Measurements from ENCODE around the gene CFAP46. TPM values are rescaled to one million over a fixed set of nuclear protein-coding genes. Genes with fewer than 3 reads are reported as not detected.

The CFAP46 gene
- total RNA-seq, 1 donor from 2014 or later = 10.9 TPM

GRCh38 chr10:132787495-132788179 is 154.7 kb downstream of the CFAP46 start:
- Mint-ChIP-seq H3K36me3 (peaks cover 4% of the 10 kb centered on the region), H3K27ac (no peak overlapping the region), H3K27me3 (peaks cover 42% of the 10 kb centered on the region), H3K4me3 (no peak overlapping the region), H3K9me3 (no peaks in the 10 kb centered on the region), H3K4me1 (ENCODE audit: unreplicated experiment) (no peaks in the 10 kb centered on the region)
- TF ChIP-seq, protein P1, sequence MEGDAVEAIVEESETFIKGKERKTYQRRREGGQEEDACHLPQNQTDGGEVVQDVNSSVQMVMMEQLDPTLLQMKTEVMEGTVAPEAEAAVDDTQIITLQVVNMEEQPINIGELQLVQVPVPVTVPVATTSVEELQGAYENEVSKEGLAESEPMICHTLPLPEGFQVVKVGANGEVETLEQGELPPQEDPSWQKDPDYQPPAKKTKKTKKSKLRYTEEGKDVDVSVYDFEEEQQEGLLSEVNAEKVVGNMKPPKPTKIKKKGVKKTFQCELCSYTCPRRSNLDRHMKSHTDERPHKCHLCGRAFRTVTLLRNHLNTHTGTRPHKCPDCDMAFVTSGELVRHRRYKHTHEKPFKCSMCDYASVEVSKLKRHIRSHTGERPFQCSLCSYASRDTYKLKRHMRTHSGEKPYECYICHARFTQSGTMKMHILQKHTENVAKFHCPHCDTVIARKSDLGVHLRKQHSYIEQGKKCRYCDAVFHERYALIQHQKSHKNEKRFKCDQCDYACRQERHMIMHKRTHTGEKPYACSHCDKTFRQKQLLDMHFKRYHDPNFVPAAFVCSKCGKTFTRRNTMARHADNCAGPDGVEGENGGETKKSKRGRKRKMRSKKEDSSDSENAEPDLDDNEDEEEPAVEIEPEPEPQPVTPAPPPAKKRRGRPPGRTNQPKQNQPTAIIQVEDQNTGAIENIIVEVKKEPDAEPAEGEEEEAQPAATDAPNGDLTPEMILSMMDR (conservative IDR thresholded peaks at IDR 0.05) = no peak
- no peak for DNase-seq (ENCODE audit: extremely low spot score, unreplicated experiment)

DNA sequence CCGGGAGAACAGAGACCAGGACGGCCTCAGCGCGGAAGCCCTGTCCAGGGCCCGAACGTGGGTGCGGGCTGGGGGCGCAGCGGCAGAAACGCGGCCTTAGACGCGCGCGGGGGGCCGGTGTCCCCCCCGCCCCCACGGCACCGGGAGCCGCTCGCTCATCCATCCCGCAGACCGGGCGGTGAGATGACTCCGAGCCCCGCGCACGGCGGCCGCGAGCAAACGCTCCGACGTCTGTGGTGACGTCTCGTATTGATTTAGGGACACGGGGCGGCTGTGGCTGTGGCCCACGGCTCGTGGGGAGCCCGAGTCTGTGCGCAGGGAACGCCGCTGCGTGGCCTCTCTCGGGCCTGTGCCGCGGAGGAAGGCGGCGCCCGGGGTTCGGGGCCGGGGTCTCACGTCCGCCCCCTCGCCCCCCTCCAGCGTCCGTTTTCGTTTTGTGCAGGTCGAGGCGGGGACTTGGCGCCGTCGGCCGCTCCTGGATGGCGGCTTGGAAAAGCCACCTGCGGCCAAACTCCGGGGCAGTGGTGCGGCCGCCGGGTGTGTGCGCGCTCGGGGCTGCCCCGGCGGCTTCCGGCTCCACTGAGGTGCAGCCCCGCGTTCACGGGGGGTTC is 155.4 kb downstream of the CFAP46 start:
- H3K36me3 Mint-ChIP-seq = peaks cover 5% of the 10 kb centered on the region
- H3K27ac Mint-ChIP-seq = no peak overlapping the region
- H3K4me3 Mint-ChIP-seq = no peak overlapping the region
- peaks cover 45% of the 10 kb centered on the region for H3K27me3 Mint-ChIP-seq
- TF ChIP-seq, protein P1 (conservative IDR thresholded peaks at IDR 0.05) = no peak
- H3K4me1 Mint-ChIP-seq (ENCODE audit: unreplicated experiment) = no peaks in the 10 kb centered on the region
- DNase-seq (ENCODE audit: extremely low spot score, unreplicated experiment) = no peak
- H3K9me3 Mint-ChIP-seq = no peaks in the 10 kb centered on the region

- DNase-seq (ENCODE audit: extremely low spot score, unreplicated experiment) = no peak
- H3K36me3 Mint-ChIP-seq = peaks cover 5% of the 10 kb centered on the region
- H3K4me1 Mint-ChIP-seq (ENCODE audit: unreplicated experiment) = no peaks in the 10 kb centered on the region
- no peaks in the 10 kb centered on the region for H3K9me3 Mint-ChIP-seq
- H3K27ac Mint-ChIP-seq = no peak overlapping the region
- no peak overlapping the region for H3K4me3 Mint-ChIP-seq
- TF ChIP-seq, protein P1 (conservative IDR thresholded peaks at IDR 0.05) = no peak
- peaks cover 50% of the 10 kb centered on the region for H3K27me3 Mint-ChIP-seq
These were observed 155.9 kb downstream of the CFAP46 start for GRCh38 chr10:132786476-132786883.

- no peaks in the 10 kb centered on the region for H3K9me3 Mint-ChIP-seq
- TF ChIP-seq, protein P1 (conservative IDR thresholded peaks at IDR 0.05) = no peak
- no peaks in the 10 kb centered on the region for H3K4me1 Mint-ChIP-seq (ENCODE audit: unreplicated experiment)
- H3K4me3 Mint-ChIP-seq = peak within 1 kb of the TSS; percentile 52
- H3K36me3 Mint-ChIP-seq = peaks cover 5% of the 10 kb centered on the region
- H3K27me3 Mint-ChIP-seq = peaks cover 50% of the 10 kb centered on the region
- H3K27ac Mint-ChIP-seq = no peak within 1 kb of the TSS
- DNase-seq (ENCODE audit: extremely low spot score, unreplicated experiment) = no peak
These were observed 156.5 kb downstream of the CFAP46 start, which contains the start of gene NKX6-2 for GRCh38 chr10:132785723-132786475. NKX6-2 (minus strand) TSS chr10:132786147; CDS start chr10:132785948, 199 bp downstream.

- no peaks in the 10 kb centered on the region for H3K9me3 Mint-ChIP-seq
- no peaks in the 10 kb centered on the region for H3K4me1 Mint-ChIP-seq (ENCODE audit: unreplicated experiment)
- TF ChIP-seq, protein P1 (conservative IDR thresholded peaks at IDR 0.05) = no peak
- H3K4me3 Mint-ChIP-seq = no peak overlapping the region
- H3K36me3 Mint-ChIP-seq = peaks cover 5% of the 10 kb centered on the region
- DNase-seq (ENCODE audit: extremely low spot score, unreplicated experiment) = no peak
- peaks cover 49% of the 10 kb centered on the region for H3K27me3 Mint-ChIP-seq
- H3K27ac Mint-ChIP-seq = no peak overlapping the region
These were observed 157.3 kb downstream of the CFAP46 start for GRCh38 chr10:132784866-132785722.

Data from type B pancreatic cell (in vitro differentiated cells).